Measurements from ENCODE around the gene MRPL40. TPM values are rescaled to one million over a fixed set of nuclear protein-coding genes. Genes with fewer than 3 reads are reported as not detected.

MRPL40 gene
- total and polyA plus RNA-seq, 2 of the 13 experiments (the other 11 are each of a cell fraction or from before 2014, with no cell fraction given) = 42.7 to 79.7 TPM

DNA sequence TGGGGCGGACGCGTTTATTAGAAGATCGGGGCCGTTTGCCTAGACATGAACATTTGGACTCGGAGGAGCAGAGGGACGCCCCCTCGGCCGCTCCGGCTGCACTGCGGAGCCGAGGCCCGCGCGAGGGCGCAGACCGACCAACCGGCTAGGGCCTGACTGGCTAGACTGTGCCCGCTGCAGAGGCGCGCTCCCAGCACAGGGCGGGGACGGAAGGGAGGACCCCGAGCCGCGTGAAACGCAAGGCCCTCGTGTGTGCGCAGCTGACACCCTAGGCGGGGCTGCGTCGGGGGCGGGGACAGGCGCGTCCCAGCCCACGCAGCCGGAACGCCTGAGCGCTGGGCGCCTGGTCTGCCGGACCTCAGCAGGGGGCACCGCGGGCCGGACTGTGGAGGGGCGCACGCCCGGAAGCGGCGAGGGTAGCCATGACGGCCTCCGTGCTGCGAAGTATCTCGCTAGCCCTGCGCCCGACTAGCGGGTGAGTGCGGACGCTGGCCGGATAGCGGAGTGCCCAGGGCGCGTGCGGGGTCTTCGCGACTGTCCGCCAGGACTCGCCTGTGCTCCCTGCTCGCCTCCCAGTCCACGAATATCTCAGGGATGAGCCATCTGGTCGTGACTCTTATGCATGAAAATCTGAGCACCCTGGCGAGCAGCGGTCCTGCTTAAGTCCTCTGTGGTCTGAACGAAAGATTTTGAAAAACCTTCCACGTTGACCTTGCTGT is at the start of gene MRPL40 (continued):
- TF ChIP-seq, protein P1, sequence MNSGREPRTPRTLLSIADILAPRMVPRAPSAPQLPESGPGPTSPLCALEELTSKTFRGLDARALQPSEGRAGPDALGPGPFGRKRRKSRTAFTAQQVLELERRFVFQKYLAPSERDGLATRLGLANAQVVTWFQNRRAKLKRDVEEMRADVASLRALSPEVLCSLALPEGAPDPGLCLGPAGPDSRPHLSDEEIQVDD (CRISPR knock-in tag; IDR thresholded peaks at IDR 0.05; ENCODE audit: borderline replicate concordance) = peak; percentile 93
- TF ChIP-seq MIER3 (CRISPR knock-in tag; IDR thresholded peaks at IDR 0.05; ENCODE audit: borderline replicate concordance) = peak; percentile 95; the same call in 1 of the 2 replicates
- TF ChIP-seq ZNF550 (CRISPR knock-in tag; IDR thresholded peaks at IDR 0.05; ENCODE audit: borderline replicate concordance) = peak; percentile 51; the same call in 1 of the 2 replicates
- peak; percentile 39; the same call in 1 of the 2 replicates for TF ChIP-seq ZNF83 (CRISPR knock-in tag; IDR thresholded peaks at IDR 0.05; ENCODE audit: borderline replicate concordance)
- peak; percentile 93 for TF ChIP-seq ZNF160 (CRISPR knock-in tag; IDR thresholded peaks at IDR 0.05)
- no peak for TF ChIP-seq ZNF850 (CRISPR knock-in tag; conservative IDR thresholded peaks at IDR 0.05)
- TF ChIP-seq GFI1 (CRISPR knock-in tag; IDR thresholded peaks at IDR 0.05; ENCODE audit: borderline replicate concordance) = no peak
- peak; percentile 84 for TF ChIP-seq ZNF230 (CRISPR knock-in tag; IDR thresholded peaks at IDR 0.05)
- TF ChIP-seq AHR (CRISPR knock-in tag; IDR thresholded peaks at IDR 0.05) = peak; percentile 97; the same call in 1 of the 2 replicates
- TF ChIP-seq, protein P2, sequence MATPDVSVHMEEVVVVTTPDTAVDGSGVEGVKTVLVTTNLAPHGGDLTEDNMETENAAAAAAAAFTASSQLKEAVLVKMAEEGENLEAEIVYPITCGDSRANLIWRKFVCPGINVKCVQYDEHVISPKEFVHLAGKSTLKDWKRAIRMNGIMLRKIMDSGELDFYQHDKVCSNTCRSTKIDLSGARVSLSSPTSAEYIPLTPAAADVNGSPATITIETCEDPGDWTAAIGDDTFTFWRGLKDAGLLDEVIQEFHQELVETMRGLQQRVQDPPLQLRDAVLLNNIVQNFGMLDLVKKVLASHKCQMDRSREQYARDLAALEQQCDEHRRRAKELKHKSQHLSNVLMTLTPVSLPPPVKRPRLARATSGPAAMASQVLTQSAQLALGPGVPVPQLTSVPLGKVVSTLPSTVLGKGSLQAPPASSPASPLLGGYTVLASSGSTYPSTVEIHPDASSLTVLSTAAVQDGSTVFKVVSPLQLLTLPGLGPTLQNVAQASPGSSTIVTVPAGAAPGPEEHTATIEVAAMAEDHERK (CRISPR knock-in tag; IDR thresholded peaks at IDR 0.05; ENCODE audit: low read depth) = peak; percentile 89
- peak; percentile 78; the same call in 1 of the 2 replicates for TF ChIP-seq ZNF598 (CRISPR knock-in tag; IDR thresholded peaks at IDR 0.05; ENCODE audit: borderline replicate concordance)
- TF ChIP-seq REPIN1 (CRISPR knock-in tag; IDR thresholded peaks at IDR 0.05; ENCODE audit: borderline replicate concordance, low read depth) = peak; percentile 99
- TF ChIP-seq ARNTL (CRISPR knock-in tag; IDR thresholded peaks at IDR 0.05) = peak; percentile 97
- TF ChIP-seq HMG20B (CRISPR knock-in tag; conservative IDR thresholded peaks at IDR 0.05) = peak; percentile 76
- TF ChIP-seq ZSCAN31 (CRISPR knock-in tag; IDR thresholded peaks at IDR 0.05; ENCODE audit: low read depth) = peak; percentile 96
- TF ChIP-seq ZNF75D (CRISPR knock-in tag; IDR thresholded peaks at IDR 0.05; ENCODE audit: borderline replicate concordance) = no peak
- TF ChIP-seq, protein P3, sequence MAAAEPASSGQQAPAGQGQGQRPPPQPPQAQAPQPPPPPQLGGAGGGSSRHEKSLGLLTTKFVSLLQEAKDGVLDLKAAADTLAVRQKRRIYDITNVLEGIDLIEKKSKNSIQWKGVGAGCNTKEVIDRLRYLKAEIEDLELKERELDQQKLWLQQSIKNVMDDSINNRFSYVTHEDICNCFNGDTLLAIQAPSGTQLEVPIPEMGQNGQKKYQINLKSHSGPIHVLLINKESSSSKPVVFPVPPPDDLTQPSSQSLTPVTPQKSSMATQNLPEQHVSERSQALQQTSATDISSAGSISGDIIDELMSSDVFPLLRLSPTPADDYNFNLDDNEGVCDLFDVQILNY (CRISPR knock-in tag; conservative IDR thresholded peaks at IDR 0.05) = peak; percentile 62; the same call in 1 of the 2 replicates
- peak; percentile 91 for TF ChIP-seq GZF1 (CRISPR knock-in tag; IDR thresholded peaks at IDR 0.05)
- peak; percentile 59; the same call in 1 of the 2 replicates for TF ChIP-seq ZNF253 (CRISPR knock-in tag; IDR thresholded peaks at IDR 0.05; ENCODE audit: borderline replicate concordance)
- peak; percentile 90 for TF ChIP-seq ATF3 (CRISPR knock-in tag; IDR thresholded peaks at IDR 0.05)
- TF ChIP-seq STAT6 (CRISPR knock-in tag; IDR thresholded peaks at IDR 0.05; ENCODE audit: borderline replicate concordance) = no peak; the same call in 1 of the 2 replicates
- peak; percentile 96 for TF ChIP-seq PHF20 (CRISPR knock-in tag; IDR thresholded peaks at IDR 0.05)
- peak; percentile 87 for TF ChIP-seq ZNF589 (CRISPR knock-in tag; conservative IDR thresholded peaks at IDR 0.05)
